ENCODE measurements around the gene CLEC14A. TPM values are rescaled to one million over a fixed set of nuclear protein-coding genes. Genes with fewer than 3 reads are reported as not detected.

The CLEC14A gene
- total and polyA plus RNA-seq, 9 of the 15 experiments (the other 6 are each of a cell fraction or from before 2014, with no cell fraction given) = not detected

DNA sequence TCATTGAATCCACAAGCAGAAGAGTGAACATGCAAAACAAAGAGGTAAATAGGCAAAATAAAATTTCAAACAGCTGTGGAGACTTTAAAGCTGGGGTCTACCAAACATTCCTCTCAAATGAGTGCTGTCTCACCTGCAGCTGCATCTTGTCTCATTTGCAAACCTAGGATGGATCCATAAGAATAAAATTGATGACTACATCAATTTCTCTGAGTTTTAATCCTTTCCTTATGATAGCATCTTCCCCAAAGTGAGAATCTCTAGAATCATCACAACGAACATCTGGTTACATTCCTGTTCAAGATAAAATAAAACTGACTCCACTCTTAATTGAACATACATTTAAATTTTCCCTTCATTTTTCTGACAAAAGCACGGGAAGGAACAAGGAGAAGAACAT, 29.9 kb downstream of the CLEC14A start (continued):
- TF ChIP-seq RREB1 (CRISPR knock-in tag; IDR thresholded peaks at IDR 0.05) (no peak), ZNF79 (CRISPR knock-in tag; IDR thresholded peaks at IDR 0.05; ENCODE audit: low read depth) (no peak), IRF9 (tag; IDR thresholded peaks at IDR 0.05) (no peak), RNF2 (IDR thresholded peaks at IDR 0.05) (no peak)

DNA sequence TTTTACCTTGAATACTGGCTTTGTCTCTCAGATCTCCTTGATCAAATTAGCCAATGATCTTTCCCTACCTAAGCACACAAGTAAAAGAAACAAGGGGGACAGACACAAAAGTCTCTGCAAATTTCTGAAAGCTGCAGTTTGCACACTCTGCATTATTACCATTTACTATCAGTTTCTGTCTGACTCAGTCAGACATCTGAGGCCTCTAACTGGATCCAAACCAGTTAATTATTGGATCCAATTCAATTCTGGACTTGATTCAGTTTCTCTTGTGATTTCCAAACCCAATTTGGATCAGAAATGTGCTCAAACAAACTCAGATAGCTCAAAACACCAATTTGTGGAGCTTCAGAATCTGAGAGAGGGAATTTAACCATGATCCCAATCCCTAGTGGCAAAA, 31.6 kb downstream of the CLEC14A start:
- Histone ChIP-seq H4K20me1 (replicated peaks; ENCODE audit: control insufficient read depth, insufficient read depth, low read length) (no peaks in the 10 kb centered on the region), H3K27ac (ENCODE audit: extremely low read depth, low read depth, low read length) (no peak overlapping the region), H3K36me3 (ENCODE audit: control insufficient read depth, insufficient read depth, low read length) (no peaks in the 10 kb centered on the region), H3K9me3 (replicated peaks; ENCODE audit: control insufficient read depth, insufficient read depth, low read depth, low read length) (no peaks in the 10 kb centered on the region), H2AFZ (ENCODE audit: low read depth, low read length) (no peak overlapping the region), H3K9me1 (ENCODE audit: control insufficient read depth, insufficient read depth, low read length) (no peaks in the 10 kb centered on the region), H3K9ac (ENCODE audit: insufficient read depth in 1 of 2, low read depth in 2 of 2, low read length in 2 of 2) (no peak overlapping the region), H3K4me1 (replicated peaks in 1 of 2; ENCODE audit: control insufficient read depth in 2 of 2, insufficient read depth in 2 of 2, low read length in 2 of 2) (no peaks in the 10 kb centered on the region), H3K79me2 (ENCODE audit: control insufficient read depth, insufficient read depth, low read length) (no peaks in the 10 kb centered on the region), H3K27me3 (ENCODE audit: control insufficient read depth in 2 of 2, insufficient read depth in 2 of 2, low read length in 2 of 2) (no peaks in the 10 kb centered on the region), H3K4me2 (ENCODE audit: insufficient read depth, low read length) (no peak overlapping the region), H3K4me3 (no peak overlapping the region)
- CTCF ChIA-PET (ENCODE audit: low intra/inter-chr PET ratio) = no interaction called here
- POLR2A ChIA-PET = no interaction called here
- TF ChIP-seq U2AF2 (optimal IDR thresholded peaks at IDR 0.05; ENCODE audit: low read depth, low read length) = no peak
- FAIRE-seq = no peak
- DNase-seq (ENCODE audit: extremely low read depth in 1 of 4, low spot score in 3 of 4) = no peak
- ATAC-seq = no peak
- in situ Hi-C loops (cut with MboI) = no loop called here
- intact Hi-C loops (cut with micrococcal nuclease) = no loop called here
- BruUV-seq (replicated peaks) = no TSS peak
